ENCODE measurements around the gene GP9.
A peak's percentile ranks its signal among the peaks of the same experiment; 100 is the strongest.

DNA sequence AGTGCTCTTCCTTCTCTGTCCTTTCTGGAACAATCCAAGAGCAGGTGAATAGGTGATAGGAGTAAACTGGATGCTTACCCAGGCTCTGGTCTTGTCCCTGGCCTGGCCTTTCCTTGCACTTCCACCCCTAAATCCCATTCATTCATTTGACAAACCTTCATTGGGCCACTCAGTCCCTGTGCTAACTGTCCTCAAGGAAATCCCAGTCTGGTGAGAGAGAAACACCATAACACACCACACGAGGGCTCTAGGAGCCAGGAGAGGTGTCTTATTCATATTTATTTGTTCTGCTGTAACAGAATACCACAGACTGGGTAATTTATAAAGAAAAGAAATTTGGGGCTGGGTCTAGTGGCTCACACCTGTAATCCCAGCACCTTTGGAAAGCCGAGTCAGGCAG lies 36.7 kb upstream of the GP9 start:
- peak; percentile 30 for TF ChIP-seq CTCF (IDR thresholded peaks at IDR 0.05; ENCODE audit: low read depth, low read length, missing input control)
- no peak for TF ChIP-seq ATF3 (IDR thresholded peaks at IDR 0.05)
- TF ChIP-seq FOXA1 (IDR thresholded peaks at IDR 0.05) = no peak

Measured in liver (tissue), 3 donors.